Stimulated activated CD8-positive, alpha-beta memory T cell treated with anti-CD3 and anti-CD28 coated beads, Interleukin-4, amount 100 ng/mL, for 48 hours (primary cell): ENCODE data around the gene ALCAM.
"Not testable (repeated sequence)": the region's sequence is repeated elsewhere in the genome, so short reads cannot be mapped to it uniquely, and the experiment has no call there.

ENCODE experiments used
- DNase-seq: peaks from one replicate; pipeline ENCODE4 v3.0.0-alpha.2; 2020

ALCAM gene

GRCh38 chr3:105356988-105357387, 9.7 kb upstream of the ALCAM start:
- DNase-seq = no peak

- no peak for DNase-seq
These were observed 7.5 kb upstream of the ALCAM start for GRCh38 chr3:105359098-105359762.

GRCh38 chr3:105360003-105360402, 6.7 kb upstream of the ALCAM start:
- no peak for DNase-seq

- DNase-seq = no peak
These were observed 4.6 kb upstream of the ALCAM start for GRCh38 chr3:105362021-105362665.

GRCh38 chr3:105364128-105364527, 2.6 kb upstream of the ALCAM start:
- no peak for DNase-seq

GRCh38 chr3:105365081-105365390, 1.7 kb upstream of the ALCAM start:
- no peak for DNase-seq

- no peak for DNase-seq
These were observed 1.1 kb upstream of the ALCAM start for GRCh38 chr3:105365391-105366325.

- peak; percentile 57 for DNase-seq
These were observed 325 bp downstream of the ALCAM start for GRCh38 chr3:105367063-105367405.

- DNase-seq = peak; percentile 89
These were observed 901 bp downstream of the ALCAM start for GRCh38 chr3:105367406-105368213.

- peak; percentile 82 for DNase-seq
These were observed 2.1 kb downstream of the ALCAM start for GRCh38 chr3:105368566-105369499.

- DNase-seq = peak; percentile 57
These were observed 3.0 kb downstream of the ALCAM start for GRCh38 chr3:105369500-105370371.

GRCh38 chr3:105373383-105373782, 6.7 kb downstream of the ALCAM start:
- DNase-seq = no peak

- DNase-seq = no peak
These were observed 9.2 kb downstream of the ALCAM start for GRCh38 chr3:105375750-105376511.

GRCh38 chr3:105377716-105378115, 11.0 kb downstream of the ALCAM start:
- no peak for DNase-seq

- DNase-seq = no peak
These were observed 18.5 kb downstream of the ALCAM start for GRCh38 chr3:105385179-105385578.

GRCh38 chr3:105385819-105386508, 19.3 kb downstream of the ALCAM start:
- no peak for DNase-seq

GRCh38 chr3:105387122-105387751, 20.5 kb downstream of the ALCAM start:
- no peak for DNase-seq

GRCh38 chr3:105388176-105388575, 21.5 kb downstream of the ALCAM start:
- DNase-seq = no peak

- not testable (repeated sequence) for DNase-seq
These were observed 23.1 kb downstream of the ALCAM start for GRCh38 chr3:105389759-105390158.
